Panc1 (cell line): Measurements from ENCODE around the gene KIF26A. TPM values are rescaled to one million over a fixed set of nuclear protein-coding genes. Genes with fewer than 3 reads are reported as not detected.

ENCODE experiments used
- ATAC-seq: fragments of 200-7000 bp; cut with Tn5 transposase; 2 replicates; pipeline ENCODE4 v1.9.1; 2020; ENCODE audit warnings: mild to moderate bottlenecking, moderate library complexity
- BruUV-seq: library from RNA; stranded (reverse); fragments of 400-500 nt; replicated peaks from 2 replicates; lab custom pipeline; 2021; lab: Mats Ljungman, UMichigan
- CTCF ChIA-PET: fragments of 300-600 bp; sonication (Branson Sonifier 250); formaldehyde crosslinking; loops from one replicate; lab custom pipeline; 2022; ENCODE audit warnings: antibody characterized with exemption; lab: Charles Lee
- POLR2A ChIA-PET: fragments of 300-600 bp; sonication (Branson Sonifier 250); formaldehyde crosslinking; loops from one replicate; lab custom pipeline; 2022; ENCODE audit warnings: antibody characterized with exemption; lab: Charles Lee
- DNase-seq: peaks from one replicate; pipeline ENCODE4 v3.0.0-alpha.2; 2010; ENCODE audit warnings: low read depth, low spot score
- H3K27ac ChIP-seq: 2 replicates; pipeline ENCODE4 v1.5.1; 2011; ENCODE audit warnings: mild to moderate bottlenecking, low read length, inconsistent platforms
- H3K27me3 ChIP-seq: fragments of 200-500 bp; sonication (Bioruptor generic); 2 replicates; pipeline ENCODE4 v1.6.0; 2014; ENCODE audit warnings: low read length, inconsistent platforms; ENCODE audit not compliant: control insufficient read depth, insufficient read depth
- H3K36me3 ChIP-seq: fragments of 200-500 bp; sonication (Bioruptor generic); 2 replicates; pipeline ENCODE4 v1.5.1; 2014; ENCODE audit warnings: inconsistent platforms, mild to moderate bottlenecking, low read length, moderate library complexity; ENCODE audit not compliant: control insufficient read depth, insufficient read depth
- H3K4me1 ChIP-seq: 2 replicates; pipeline ENCODE4 v1.5.1; 2011; ENCODE audit warnings: inconsistent platforms, mild to moderate bottlenecking, low read length, moderate library complexity; ENCODE audit not compliant: control insufficient read depth, insufficient read depth
- H3K4me3 ChIP-seq, 2 experiments: 2 replicates each; pipeline ENCODE4 v1.5.1; 2011 to 2012; ENCODE audit warnings: low read depth in 2 of 2, low read length in 2 of 2, mild to moderate bottlenecking in 2 of 2, inconsistent platforms in 1 of 2, moderate library complexity in 1 of 2
- H3K9me3 ChIP-seq: fragments of 200-500 bp; sonication (Bioruptor generic); 2 replicates; pipeline ENCODE4 v1.5.1; 2014; ENCODE audit warnings: low read depth, mild to moderate bottlenecking, inconsistent platforms, low read length, moderate library complexity; ENCODE audit not compliant: control insufficient read depth, insufficient read depth
- POLR2AphosphoS5 ChIP-seq: IDR thresholded peaks from 2 replicates; pipeline ENCODE4 v1.6.1; 2012; ENCODE audit warnings: mild to moderate bottlenecking, low read depth, low read length, moderate library complexity
- SIN3A ChIP-seq: IDR thresholded peaks from 2 replicates; pipeline ENCODE4 v1.6.1; 2012; ENCODE audit warnings: low read depth, mild to moderate bottlenecking, low read length, moderate library complexity, borderline replicate concordance; ENCODE audit not compliant: insufficient read depth
- TCF7L2 ChIP-seq: IDR thresholded peaks from 2 replicates; pipeline ENCODE4 v1.6.1; 2011; ENCODE audit warnings: mild to moderate bottlenecking, low read depth, low read length, inconsistent platforms
- in situ Hi-C: cut with HindIII; loops from 2 replicates; pipeline ENCODE4 v1.10.0; 2016; ENCODE audit warnings: low sequenced_read_pairs, low pct_unique_long_range_greater_than_20kb
- intact Hi-C: fragments of 100-400 bp; cut with micrococcal nuclease; formaldehyde crosslinking; loops from one replicate; pipeline ENCODE4 v1.10.0; 2022; ENCODE audit not compliant: unreplicated experiment
- total RNA-seq: library from RNA; stranded (reverse); gene quantifications from one replicate; pipeline ENCODE4 v1.2.1, GENCODE V29; 2021; ENCODE audit not compliant: unreplicated experiment
- TF ChIP-seq, protein P1 (sequence below), 2 experiments: IDR thresholded peaks; 2 replicates each; pipeline ENCODE4 v1.6.1; 2011 to 2012; ENCODE audit warnings: low read depth in 2 of 2, control low read depth in 1 of 2, low read length in 1 of 2, mild to moderate bottlenecking in 1 of 2, moderate library complexity in 1 of 2; ENCODE audit not compliant: insufficient read depth in 1 of 2
- TF ChIP-seq, protein P2 (sequence below): fragments of 450-650 bp; IDR thresholded peaks from 2 replicates; pipeline ENCODE4 v1.5.1; 2017; ENCODE audit warnings: mild to moderate bottlenecking

The KIF26A gene
- total RNA-seq, 1 experiment from 2014 or later, result 4.4 TPM

DNA sequence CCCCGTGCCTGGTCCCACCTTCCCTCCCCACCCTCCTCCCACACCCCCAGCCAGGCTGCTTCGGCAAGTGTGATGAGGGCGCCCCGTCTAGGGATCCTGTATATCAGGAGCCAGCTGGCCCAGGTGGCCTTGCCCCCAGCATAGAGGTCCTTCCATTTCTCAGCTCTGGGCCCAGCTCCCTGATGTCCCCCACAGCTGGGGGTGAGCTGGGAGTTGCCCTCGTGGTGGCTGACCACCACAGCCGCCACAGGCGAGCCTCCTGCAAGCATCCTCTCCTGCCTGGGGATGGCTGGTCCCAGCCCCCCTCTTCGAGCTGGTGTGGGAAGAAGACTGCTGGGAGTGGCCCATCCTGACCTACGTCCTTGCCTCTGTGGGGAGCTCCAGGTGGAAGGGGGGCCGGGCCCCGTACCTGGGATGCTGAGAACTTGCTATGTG lies 45.4 kb upstream of the KIF26A start:
- H3K4me1 ChIP-seq, result no peaks in the 10 kb centered on the region; the same call in 1 of the 2 replicates
- in situ Hi-C loops, result no loop called here
- no peak overlapping the region for H3K27ac ChIP-seq
- intact Hi-C loops, result loop anchor here (5.0 kb wide), 1 partner anchor 39 kb away; no protein-coding TSS in a partner anchor
- POLR2A ChIA-PET, result no interaction called here
- H3K4me3 ChIP-seq, result no peak overlapping the region
- H3K9me3 ChIP-seq, result no peaks in the 10 kb centered on the region
- BruUV-seq, result no TSS peak
- DNase-seq (no peak), ATAC-seq (no peak)
- no peaks in the 10 kb centered on the region for H3K27me3 ChIP-seq
- H3K36me3 ChIP-seq, result no peaks in the 10 kb centered on the region
- TF ChIP-seq, protein P1, sequence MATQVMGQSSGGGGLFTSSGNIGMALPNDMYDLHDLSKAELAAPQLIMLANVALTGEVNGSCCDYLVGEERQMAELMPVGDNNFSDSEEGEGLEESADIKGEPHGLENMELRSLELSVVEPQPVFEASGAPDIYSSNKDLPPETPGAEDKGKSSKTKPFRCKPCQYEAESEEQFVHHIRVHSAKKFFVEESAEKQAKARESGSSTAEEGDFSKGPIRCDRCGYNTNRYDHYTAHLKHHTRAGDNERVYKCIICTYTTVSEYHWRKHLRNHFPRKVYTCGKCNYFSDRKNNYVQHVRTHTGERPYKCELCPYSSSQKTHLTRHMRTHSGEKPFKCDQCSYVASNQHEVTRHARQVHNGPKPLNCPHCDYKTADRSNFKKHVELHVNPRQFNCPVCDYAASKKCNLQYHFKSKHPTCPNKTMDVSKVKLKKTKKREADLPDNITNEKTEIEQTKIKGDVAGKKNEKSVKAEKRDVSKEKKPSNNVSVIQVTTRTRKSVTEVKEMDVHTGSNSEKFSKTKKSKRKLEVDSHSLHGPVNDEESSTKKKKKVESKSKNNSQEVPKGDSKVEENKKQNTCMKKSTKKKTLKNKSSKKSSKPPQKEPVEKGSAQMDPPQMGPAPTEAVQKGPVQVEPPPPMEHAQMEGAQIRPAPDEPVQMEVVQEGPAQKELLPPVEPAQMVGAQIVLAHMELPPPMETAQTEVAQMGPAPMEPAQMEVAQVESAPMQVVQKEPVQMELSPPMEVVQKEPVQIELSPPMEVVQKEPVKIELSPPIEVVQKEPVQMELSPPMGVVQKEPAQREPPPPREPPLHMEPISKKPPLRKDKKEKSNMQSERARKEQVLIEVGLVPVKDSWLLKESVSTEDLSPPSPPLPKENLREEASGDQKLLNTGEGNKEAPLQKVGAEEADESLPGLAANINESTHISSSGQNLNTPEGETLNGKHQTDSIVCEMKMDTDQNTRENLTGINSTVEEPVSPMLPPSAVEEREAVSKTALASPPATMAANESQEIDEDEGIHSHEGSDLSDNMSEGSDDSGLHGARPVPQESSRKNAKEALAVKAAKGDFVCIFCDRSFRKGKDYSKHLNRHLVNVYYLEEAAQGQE (IDR thresholded peaks at IDR 0.05; ENCODE audit: insufficient read depth in 1 of 2, low read depth in 2 of 2, low read length in 1 of 2), result no peak
- no peak for TF ChIP-seq POLR2AphosphoS5
- TF ChIP-seq, protein P2, sequence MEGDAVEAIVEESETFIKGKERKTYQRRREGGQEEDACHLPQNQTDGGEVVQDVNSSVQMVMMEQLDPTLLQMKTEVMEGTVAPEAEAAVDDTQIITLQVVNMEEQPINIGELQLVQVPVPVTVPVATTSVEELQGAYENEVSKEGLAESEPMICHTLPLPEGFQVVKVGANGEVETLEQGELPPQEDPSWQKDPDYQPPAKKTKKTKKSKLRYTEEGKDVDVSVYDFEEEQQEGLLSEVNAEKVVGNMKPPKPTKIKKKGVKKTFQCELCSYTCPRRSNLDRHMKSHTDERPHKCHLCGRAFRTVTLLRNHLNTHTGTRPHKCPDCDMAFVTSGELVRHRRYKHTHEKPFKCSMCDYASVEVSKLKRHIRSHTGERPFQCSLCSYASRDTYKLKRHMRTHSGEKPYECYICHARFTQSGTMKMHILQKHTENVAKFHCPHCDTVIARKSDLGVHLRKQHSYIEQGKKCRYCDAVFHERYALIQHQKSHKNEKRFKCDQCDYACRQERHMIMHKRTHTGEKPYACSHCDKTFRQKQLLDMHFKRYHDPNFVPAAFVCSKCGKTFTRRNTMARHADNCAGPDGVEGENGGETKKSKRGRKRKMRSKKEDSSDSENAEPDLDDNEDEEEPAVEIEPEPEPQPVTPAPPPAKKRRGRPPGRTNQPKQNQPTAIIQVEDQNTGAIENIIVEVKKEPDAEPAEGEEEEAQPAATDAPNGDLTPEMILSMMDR, result no peak
- no peak for TF ChIP-seq SIN3A
- CTCF ChIA-PET, result no interaction called here

DNA sequence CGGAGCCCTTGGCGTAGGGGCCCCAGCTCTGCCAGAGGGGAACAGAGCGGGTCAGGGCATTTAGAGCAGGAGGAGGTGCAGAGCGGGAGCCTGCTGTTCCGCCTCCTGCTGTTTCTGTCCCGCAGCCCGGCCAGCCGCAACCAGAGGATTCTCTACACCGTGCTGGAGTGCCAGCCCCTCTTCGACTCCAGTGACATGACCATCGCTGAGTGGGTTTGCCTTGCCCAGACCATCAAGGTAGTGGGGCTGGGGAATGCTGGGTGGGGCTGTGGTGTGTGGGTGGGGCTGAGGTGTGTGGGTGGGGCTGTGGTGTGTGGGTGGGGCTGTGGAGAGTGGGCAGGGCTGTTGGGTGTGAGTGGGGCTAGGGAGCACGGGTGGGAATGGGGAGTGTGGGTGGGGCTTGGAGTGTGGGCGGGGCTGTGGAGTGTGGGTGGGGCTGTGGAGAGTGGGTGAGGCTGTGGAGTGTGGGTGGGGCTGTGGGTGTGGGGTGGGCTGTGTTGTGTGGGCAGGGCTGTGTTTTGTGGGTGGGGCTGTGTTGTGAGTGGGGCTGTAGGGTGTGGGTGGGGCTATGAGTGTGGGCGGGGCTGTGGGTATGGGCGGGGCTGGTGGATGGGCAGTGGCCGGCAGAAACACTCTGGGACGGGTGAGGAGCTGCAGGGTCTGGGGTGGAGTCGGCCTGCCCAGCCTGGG lies 44.9 kb upstream of the KIF26A start:
- H3K4me3 ChIP-seq, result no peak overlapping the region
- H3K36me3 ChIP-seq, result no peaks in the 10 kb centered on the region
- intact Hi-C loops (loop anchor here (5.0 kb wide), 1 partner anchor 39 kb away; no protein-coding TSS in a partner anchor), in situ Hi-C loops (no loop called here)
- no peak overlapping the region for H3K27ac ChIP-seq
- H3K4me1 ChIP-seq, result no peaks in the 10 kb centered on the region; the same call in 1 of the 2 replicates
- H3K27me3 ChIP-seq, result no peaks in the 10 kb centered on the region
- TF ChIP-seq SIN3A, result no peak
- TF ChIP-seq, protein P1 (IDR thresholded peaks at IDR 0.05; ENCODE audit: insufficient read depth in 1 of 2, low read depth in 2 of 2, low read length in 1 of 2), result no peak
- TF ChIP-seq, protein P2, result no peak
- TF ChIP-seq TCF7L2, result no peak
- TF ChIP-seq POLR2AphosphoS5, result no peak
- no TSS peak for BruUV-seq
- no peaks in the 10 kb centered on the region for H3K9me3 ChIP-seq
- ChIA-PET POLR2A (no interaction called here), CTCF (interaction anchor here (1.0 kb wide), 1 partner anchor 359 kb away, joined by 3 read pairs; no protein-coding TSS in a partner anchor)
- ATAC-seq (peak; percentile 31), DNase-seq (no peak)
